HG03460 (cell line): ENCODE data around the gene MAP2.

Experiments
- ATAC-seq: cut with Tn5 transposase; IDR thresholded peaks from one replicate; pipeline ENCODE4 v1.9.1; 2021; ENCODE audit not compliant: unreplicated experiment

MAP2 gene

GRCh38 chr2:209773377-209773776 lies 349.5 kb downstream of the MAP2 start:
- ATAC-seq, result no peak
